SJCRH30 (cell line): Measurements from ENCODE around the gene DELE1. TPM values are rescaled to one million over a fixed set of nuclear protein-coding genes. Genes with fewer than 3 reads are reported as not detected.

Source experiments
- DNase-seq, 2 experiments: peaks; one replicate each; pipeline ENCODE4 v3.0.0-alpha.2; 2015 to 2020
- H3K27ac ChIP-seq: fragments of 250-450 bp; sonication (Bioruptor Pico); 2 replicates; pipeline ENCODE4 v1.5.1; 2020; ENCODE audit warnings: mild to moderate bottlenecking, moderate library complexity
- H3K27me3 ChIP-seq: fragments of 250-450 bp; sonication (Bioruptor Pico); 2 replicates; pipeline ENCODE4 v1.5.1; 2020; ENCODE audit warnings: mild to moderate bottlenecking, moderate library complexity
- H3K36me3 ChIP-seq: fragments of 250-450 bp; sonication (Bioruptor Pico); 2 replicates; pipeline ENCODE4 v1.5.1; 2020; ENCODE audit warnings: mild to moderate bottlenecking, moderate library complexity
- H3K4me1 ChIP-seq: fragments of 250-450 bp; sonication (Bioruptor Pico); 2 replicates; pipeline ENCODE4 v1.5.1; 2020; ENCODE audit warnings: mild to moderate bottlenecking, moderate library complexity
- H3K4me3 ChIP-seq: fragments of 250-450 bp; sonication (Bioruptor Pico); 2 replicates; pipeline ENCODE4 v1.5.1; 2020; ENCODE audit warnings: mild to moderate bottlenecking, moderate library complexity
- H3K9me3 ChIP-seq: fragments of 250-450 bp; sonication (Bioruptor Pico); replicated peaks from 2 replicates; pipeline ENCODE4 v1.5.1; 2020; ENCODE audit warnings: mild to moderate bottlenecking, moderate library complexity
- total RNA-seq: library from RNA; depleted of rRNA; stranded (reverse); fragments of >200 nt; shearing (Covaris generic); gene quantifications from 2 replicates; pipeline ENCODE4 v1.2.3, GENCODE V29; 2014

The DELE1 gene
- total RNA-seq, 1 experiment from 2014 or later = 57.3 TPM

- H3K4me3 ChIP-seq = no peak overlapping the region
- H3K27ac ChIP-seq = no peak overlapping the region
- no peaks in the 10 kb centered on the region; the same call in 1 of the 2 replicates for H3K4me1 ChIP-seq
- DNase-seq = no peak
- no peaks in the 10 kb centered on the region for H3K9me3 ChIP-seq
- H3K27me3 ChIP-seq = no peaks in the 10 kb centered on the region
- H3K36me3 ChIP-seq = peaks cover 41% of the 10 kb centered on the region
Observed at GRCh38 chr5:141926434-141926833, 2.8 kb downstream of the DELE1 start.

- Histone ChIP-seq H3K27ac (no peak overlapping the region), H3K36me3 (peaks cover 48% of the 10 kb centered on the region), H3K27me3 (no peaks in the 10 kb centered on the region), H3K9me3 (no peaks in the 10 kb centered on the region), H3K4me1 (no peaks in the 10 kb centered on the region; the same call in 1 of the 2 replicates), H3K4me3 (no peak overlapping the region)
- no peak for DNase-seq
Observed at GRCh38 chr5:141928051-141928450, 4.4 kb downstream of the DELE1 start.

- Histone ChIP-seq H3K4me3 (no peak overlapping the region), H3K27ac (no peak overlapping the region), H3K4me1 (no peaks in the 10 kb centered on the region), H3K9me3 (no peaks in the 10 kb centered on the region), H3K27me3 (no peaks in the 10 kb centered on the region), H3K36me3 (peaks cover 58% of the 10 kb centered on the region)
- no peak for DNase-seq
Observed at GRCh38 chr5:141929398-141930058, 5.9 kb downstream of the DELE1 start.

- H3K36me3 ChIP-seq = peaks cover 50% of the 10 kb centered on the region
- H3K27me3 ChIP-seq = no peaks in the 10 kb centered on the region
- no peaks in the 10 kb centered on the region for H3K4me1 ChIP-seq
- no peak overlapping the region for H3K27ac ChIP-seq
- no peaks in the 10 kb centered on the region for H3K9me3 ChIP-seq
- H3K4me3 ChIP-seq = no peak overlapping the region
- DNase-seq = no peak
Observed at GRCh38 chr5:141931694-141932093, 8.0 kb downstream of the DELE1 start.

- no peak for DNase-seq
- Histone ChIP-seq H3K27me3 (no peaks in the 10 kb centered on the region), H3K4me1 (no peaks in the 10 kb centered on the region), H3K9me3 (no peaks in the 10 kb centered on the region), H3K27ac (no peak overlapping the region), H3K36me3 (peaks cover 45% of the 10 kb centered on the region), H3K4me3 (no peak overlapping the region)
Observed at GRCh38 chr5:141933151-141933550, 9.5 kb downstream of the DELE1 start.

GRCh38 chr5:141934099-141934844 is 10.6 kb downstream of the DELE1 start:
- Histone ChIP-seq H3K4me3 (no peak overlapping the region), H3K4me1 (no peaks in the 10 kb centered on the region), H3K27me3 (no peaks in the 10 kb centered on the region), H3K36me3 (peaks cover 42% of the 10 kb centered on the region), H3K27ac (no peak overlapping the region), H3K9me3 (no peaks in the 10 kb centered on the region)
- no peak for DNase-seq

- H3K27ac ChIP-seq = no peak overlapping the region
- H3K27me3 ChIP-seq = no peaks in the 10 kb centered on the region
- H3K36me3 ChIP-seq = peaks cover 37% of the 10 kb centered on the region
- H3K9me3 ChIP-seq = no peaks in the 10 kb centered on the region
- H3K4me3 ChIP-seq = no peak overlapping the region
- DNase-seq = no peak
- no peaks in the 10 kb centered on the region for H3K4me1 ChIP-seq
Observed at GRCh38 chr5:141935538-141935937, 11.9 kb downstream of the DELE1 start.

- Histone ChIP-seq H3K4me1 (no peaks in the 10 kb centered on the region), H3K9me3 (no peaks in the 10 kb centered on the region), H3K27ac (no peak overlapping the region), H3K27me3 (no peaks in the 10 kb centered on the region), H3K36me3 (peaks cover 12% of the 10 kb centered on the region), H3K4me3 (no peak overlapping the region)
- no peak for DNase-seq
Observed at GRCh38 chr5:141940695-141941271, 17.1 kb downstream of the DELE1 start.

GRCh38 chr5:141941307-141941706 is 17.6 kb downstream of the DELE1 start:
- H3K27me3 ChIP-seq = no peaks in the 10 kb centered on the region
- no peak overlapping the region for H3K27ac ChIP-seq
- H3K4me1 ChIP-seq = no peaks in the 10 kb centered on the region
- no peak overlapping the region for H3K4me3 ChIP-seq
- H3K36me3 ChIP-seq = peaks cover 12% of the 10 kb centered on the region
- no peaks in the 10 kb centered on the region for H3K9me3 ChIP-seq
- no peak for DNase-seq

- no peak for DNase-seq
- peaks cover 11% of the 10 kb centered on the region for H3K36me3 ChIP-seq
- H3K4me3 ChIP-seq = no peak overlapping the region
- H3K27ac ChIP-seq = no peak overlapping the region
- no peaks in the 10 kb centered on the region for H3K4me1 ChIP-seq
- H3K9me3 ChIP-seq = no peaks in the 10 kb centered on the region
- H3K27me3 ChIP-seq = no peaks in the 10 kb centered on the region
Observed at GRCh38 chr5:141941779-141942178, 18.1 kb downstream of the DELE1 start.

GRCh38 chr5:141942185-141942857 is 18.6 kb downstream of the DELE1 start:
- H3K4me3 ChIP-seq = no peak overlapping the region
- H3K27me3 ChIP-seq = no peaks in the 10 kb centered on the region
- no peak for DNase-seq
- no peaks in the 10 kb centered on the region for H3K9me3 ChIP-seq
- H3K27ac ChIP-seq = no peak overlapping the region
- H3K36me3 ChIP-seq = peaks cover 7% of the 10 kb centered on the region
- H3K4me1 ChIP-seq = peaks cover 4% of the 10 kb centered on the region

GRCh38 chr5:141944076-141944475 is 20.4 kb downstream of the DELE1 start:
- H3K4me1 ChIP-seq = peaks cover 9% of the 10 kb centered on the region
- no peaks in the 10 kb centered on the region for H3K9me3 ChIP-seq
- H3K36me3 ChIP-seq = no peaks in the 10 kb centered on the region
- no peaks in the 10 kb centered on the region for H3K27me3 ChIP-seq
- H3K27ac ChIP-seq = no peak overlapping the region
- DNase-seq = no peak
- H3K4me3 ChIP-seq = no peak overlapping the region

- Histone ChIP-seq H3K36me3 (no peaks in the 10 kb centered on the region), H3K4me1 (peaks cover 9% of the 10 kb centered on the region), H3K4me3 (no peak overlapping the region), H3K27ac (no peak overlapping the region), H3K9me3 (no peaks in the 10 kb centered on the region), H3K27me3 (no peaks in the 10 kb centered on the region)
- no peak for DNase-seq
Observed at GRCh38 chr5:141945511-141946051, 21.9 kb downstream of the DELE1 start.

- no peaks in the 10 kb centered on the region for H3K9me3 ChIP-seq
- H3K36me3 ChIP-seq = no peaks in the 10 kb centered on the region
- no peak overlapping the region for H3K4me3 ChIP-seq
- H3K27ac ChIP-seq = no peak overlapping the region
- peak in 1 of 2 experiments; percentile 65 for DNase-seq
- H3K4me1 ChIP-seq = peaks cover 21% of the 10 kb centered on the region
- no peaks in the 10 kb centered on the region for H3K27me3 ChIP-seq
Observed at GRCh38 chr5:141947316-141947715, 23.6 kb downstream of the DELE1 start.

GRCh38 chr5:141948812-141949211 is 25.1 kb downstream of the DELE1 start:
- H3K4me1 ChIP-seq = peaks cover 32% of the 10 kb centered on the region
- no peak overlapping the region for H3K27ac ChIP-seq
- DNase-seq = no peak
- H3K4me3 ChIP-seq = no peak overlapping the region
- no peaks in the 10 kb centered on the region for H3K9me3 ChIP-seq
- no peaks in the 10 kb centered on the region for H3K27me3 ChIP-seq
- no peaks in the 10 kb centered on the region for H3K36me3 ChIP-seq
